Panc1 (cell line): ENCODE data around the gene AGAP2. TPM values are rescaled to one million over a fixed set of nuclear protein-coding genes. Genes with fewer than 3 reads are reported as not detected.

Experiments used
- ATAC-seq: fragments of 200-7000 bp; cut with Tn5 transposase; 2 replicates; pipeline ENCODE4 v1.9.1; 2020; ENCODE audit warnings: mild to moderate bottlenecking, moderate library complexity
- BruUV-seq: library from RNA; stranded (reverse); fragments of 400-500 nt; replicated peaks from 2 replicates; lab custom pipeline; 2021; lab: Mats Ljungman, UMichigan
- CTCF ChIA-PET: fragments of 300-600 bp; sonication (Branson Sonifier 250); formaldehyde crosslinking; loops from one replicate; lab custom pipeline; 2022; ENCODE audit warnings: antibody characterized with exemption; lab: Charles Lee
- POLR2A ChIA-PET: fragments of 300-600 bp; sonication (Branson Sonifier 250); formaldehyde crosslinking; loops from one replicate; lab custom pipeline; 2022; ENCODE audit warnings: antibody characterized with exemption; lab: Charles Lee
- DNase-seq: peaks from one replicate; pipeline ENCODE4 v3.0.0-alpha.2; 2010; ENCODE audit warnings: low read depth, low spot score
- H3K27ac ChIP-seq: 2 replicates; pipeline ENCODE4 v1.5.1; 2011; ENCODE audit warnings: mild to moderate bottlenecking, low read length, inconsistent platforms
- H3K27me3 ChIP-seq: fragments of 200-500 bp; sonication (Bioruptor generic); 2 replicates; pipeline ENCODE4 v1.6.0; 2014; ENCODE audit warnings: low read length, inconsistent platforms; ENCODE audit not compliant: control insufficient read depth, insufficient read depth
- H3K36me3 ChIP-seq: fragments of 200-500 bp; sonication (Bioruptor generic); 2 replicates; pipeline ENCODE4 v1.5.1; 2014; ENCODE audit warnings: inconsistent platforms, mild to moderate bottlenecking, low read length, moderate library complexity; ENCODE audit not compliant: control insufficient read depth, insufficient read depth
- H3K4me1 ChIP-seq: 2 replicates; pipeline ENCODE4 v1.5.1; 2011; ENCODE audit warnings: inconsistent platforms, mild to moderate bottlenecking, low read length, moderate library complexity; ENCODE audit not compliant: control insufficient read depth, insufficient read depth
- H3K4me3 ChIP-seq, 2 experiments: 2 replicates each; pipeline ENCODE4 v1.5.1; 2011 to 2012; ENCODE audit warnings: low read depth in 2 of 2, low read length in 2 of 2, mild to moderate bottlenecking in 2 of 2, inconsistent platforms in 1 of 2, moderate library complexity in 1 of 2
- H3K9me3 ChIP-seq: fragments of 200-500 bp; sonication (Bioruptor generic); 2 replicates; pipeline ENCODE4 v1.5.1; 2014; ENCODE audit warnings: low read depth, mild to moderate bottlenecking, inconsistent platforms, low read length, moderate library complexity; ENCODE audit not compliant: control insufficient read depth, insufficient read depth
- CTCF ChIP-seq: fragments of 450-650 bp; IDR thresholded peaks from 2 replicates; pipeline ENCODE4 v1.5.1; 2017; ENCODE audit warnings: mild to moderate bottlenecking
- POLR2AphosphoS5 ChIP-seq: IDR thresholded peaks from 2 replicates; pipeline ENCODE4 v1.6.1; 2012; ENCODE audit warnings: mild to moderate bottlenecking, low read depth, low read length, moderate library complexity
- REST ChIP-seq, 2 experiments: IDR thresholded peaks; 2 replicates each; pipeline ENCODE4 v1.6.1; 2011 to 2012; ENCODE audit warnings: low read depth in 2 of 2, control low read depth in 1 of 2, low read length in 1 of 2, mild to moderate bottlenecking in 1 of 2, moderate library complexity in 1 of 2; ENCODE audit not compliant: insufficient read depth in 1 of 2
- SIN3A ChIP-seq: IDR thresholded peaks from 2 replicates; pipeline ENCODE4 v1.6.1; 2012; ENCODE audit warnings: low read depth, mild to moderate bottlenecking, low read length, moderate library complexity, borderline replicate concordance; ENCODE audit not compliant: insufficient read depth
- TCF7L2 ChIP-seq: IDR thresholded peaks from 2 replicates; pipeline ENCODE4 v1.6.1; 2011; ENCODE audit warnings: mild to moderate bottlenecking, low read depth, low read length, inconsistent platforms
- in situ Hi-C: cut with HindIII; loops from 2 replicates; pipeline ENCODE4 v1.10.0; 2016; ENCODE audit warnings: low sequenced_read_pairs, low pct_unique_long_range_greater_than_20kb
- intact Hi-C: fragments of 100-400 bp; cut with micrococcal nuclease; formaldehyde crosslinking; loops from one replicate; pipeline ENCODE4 v1.10.0; 2022; ENCODE audit not compliant: unreplicated experiment
- total RNA-seq: library from RNA; stranded (reverse); gene quantifications from one replicate; pipeline ENCODE4 v1.2.1, GENCODE V29; 2021; ENCODE audit not compliant: unreplicated experiment

The AGAP2 gene
- total RNA-seq, 1 experiment from 2014 or later: 0.49 TPM

GRCh38 chr12:57741844-57742738 is 3.5 kb upstream of the AGAP2 start:
- CTCF ChIA-PET: interaction anchor here (3.4 kb wide), 1 partner anchor 16 kb away, joined by 10 read pairs; no protein-coding TSS in a partner anchor
- no peak for DNase-seq
- no peaks in the 10 kb centered on the region for H3K9me3 ChIP-seq

GRCh38 chr12:57741413-57741789 is 2.9 kb upstream of the AGAP2 start:
- H3K4me1 ChIP-seq: peaks cover 11% of the 10 kb centered on the region
- POLR2A ChIA-PET: no interaction called here
- in situ Hi-C loops (no loop called here), intact Hi-C loops (no loop called here)
- peaks cover 6% of the 10 kb centered on the region for H3K36me3 ChIP-seq
- CTCF ChIA-PET: interaction anchor here (3.4 kb wide), 1 partner anchor 15 kb away, joined by 10 read pairs; no protein-coding TSS in a partner anchor
- H3K27me3 ChIP-seq: no peaks in the 10 kb centered on the region; the same call in 1 of the 2 replicates
- no peak overlapping the region for H3K4me3 ChIP-seq
- no peak overlapping the region for H3K27ac ChIP-seq
- DNase-seq: no peak
- H3K9me3 ChIP-seq: no peaks in the 10 kb centered on the region
- no TSS peak for BruUV-seq
- no peak for TF ChIP-seq SIN3A
- TF ChIP-seq TCF7L2: no peak
- TF ChIP-seq REST (IDR thresholded peaks at IDR 0.05; ENCODE audit: insufficient read depth in 1 of 2, low read depth in 2 of 2, low read length in 1 of 2): no peak
- TF ChIP-seq POLR2AphosphoS5: no peak
- TF ChIP-seq CTCF: no peak
- ATAC-seq: no peak

More at GRCh38 chr12:57741844-57742738, 3.5 kb upstream of the AGAP2 start:
- Histone ChIP-seq H3K36me3 (peaks cover 6% of the 10 kb centered on the region), H3K4me1 (peaks cover 7% of the 10 kb centered on the region), H3K4me3 (no peak overlapping the region), H3K27ac (no peak overlapping the region), H3K27me3 (no peaks in the 10 kb centered on the region; the same call in 1 of the 2 replicates)
- POLR2A ChIA-PET: no interaction called here
- no peak for ATAC-seq
- intact Hi-C loops (no loop called here), in situ Hi-C loops (no loop called here)
- BruUV-seq: no TSS peak
- TF ChIP-seq TCF7L2: no peak
- no peak for TF ChIP-seq POLR2AphosphoS5
- TF ChIP-seq REST (IDR thresholded peaks at IDR 0.05; ENCODE audit: insufficient read depth in 1 of 2, low read depth in 2 of 2, low read length in 1 of 2): no peak
